Skeletal muscle tissue (tissue), 4 donors: Measurements from ENCODE around the gene RAB17. TPM values are rescaled to one million over a fixed set of nuclear protein-coding genes. Genes with fewer than 3 reads are reported as not detected.

Experiments used
- H3K27ac ChIP-seq: one replicate; pipeline ENCODE4 v1.7.0; 2013; ENCODE audit warnings: mild to moderate bottlenecking, low read depth, low read length, inconsistent platforms
- H3K27me3 ChIP-seq, 3 donors: one replicate each; pipeline ENCODE4 v1.7.0; 2013; ENCODE audit warnings: low read length in 3 of 3; ENCODE audit not compliant: control insufficient read depth in 3 of 3, insufficient read depth in 3 of 3
- H3K36me3 ChIP-seq, 3 donors: one replicate each; pipeline ENCODE4 v1.7.0; 2013; ENCODE audit warnings: low read length in 3 of 3; ENCODE audit not compliant: control insufficient read depth in 3 of 3, insufficient read depth in 3 of 3
- H3K4me1 ChIP-seq, 3 donors: one replicate each; pipeline ENCODE4 v1.7.0; 2013; ENCODE audit warnings: low read length in 3 of 3, mild to moderate bottlenecking in 3 of 3; ENCODE audit not compliant: control insufficient read depth in 3 of 3, insufficient read depth in 3 of 3
- H3K4me3 ChIP-seq, 3 donors: one replicate each; pipeline ENCODE4 v1.7.0; 2013; ENCODE audit warnings: low read length in 3 of 3
- H3K9ac ChIP-seq, 3 donors: one replicate each; pipeline ENCODE4 v1.7.0; 2013; ENCODE audit warnings: low read length in 3 of 3, mild to moderate bottlenecking in 3 of 3, moderate library complexity in 2 of 3, low read depth in 1 of 3
- H3K9me3 ChIP-seq, 3 donors: one replicate each; pipeline ENCODE4 v1.7.0; 2013; ENCODE audit warnings: low read length in 3 of 3; ENCODE audit not compliant: control insufficient read depth in 3 of 3
- total RNA-seq: library from RNA; depleted of rRNA; stranded (reverse); fragments of >200 nt; gene quantifications from one replicate; pipeline ENCODE4 v1.2.3, GENCODE V29; 2014
- donor health status: Osteomylitis.

The RAB17 gene
- total RNA-seq, 1 donor from 2014 or later, result 1.0 TPM

GRCh38 chr2:237540223-237540775 lies 50.2 kb downstream of the RAB17 start:
- peaks cover 8 to 19% (median 17%) of the 10 kb centered on the region in 3 donors for H3K4me1 ChIP-seq
- H3K9me3 ChIP-seq, result no peaks in the 10 kb centered on the region
- H3K4me3 ChIP-seq, result no peak overlapping the region
- H3K27ac ChIP-seq, result no peak overlapping the region
- H3K9ac ChIP-seq, result no peak overlapping the region
- no peaks in the 10 kb centered on the region for H3K36me3 ChIP-seq
- H3K27me3 ChIP-seq, result peaks cover 0 to 2% (median 2%) of the 10 kb centered on the region in 3 donors

GRCh38 chr2:237539681-237540080 lies 50.9 kb downstream of the RAB17 start:
- Histone ChIP-seq H3K9ac (no peak overlapping the region), H3K9me3 (no peaks in the 10 kb centered on the region), H3K27me3 (peaks cover 0 to 2% (median 2%) of the 10 kb centered on the region in 3 donors), H3K4me3 (no peak overlapping the region), H3K27ac (no peak overlapping the region), H3K36me3 (no peaks in the 10 kb centered on the region), H3K4me1 (peaks cover 8 to 19% (median 17%) of the 10 kb centered on the region in 3 donors)

- H3K4me1 ChIP-seq, result peaks cover 8 to 19% (median 17%) of the 10 kb centered on the region in 3 donors
- no peak overlapping the region for H3K27ac ChIP-seq
- no peak overlapping the region for H3K9ac ChIP-seq
- H3K27me3 ChIP-seq, result peaks cover 0 to 2% (median 2%) of the 10 kb centered on the region in 3 donors
- no peaks in the 10 kb centered on the region for H3K9me3 ChIP-seq
- no peak overlapping the region for H3K4me3 ChIP-seq
- H3K36me3 ChIP-seq, result peaks cover 0 to 2% (median 0%) of the 10 kb centered on the region in 3 donors
These were observed 51.6 kb downstream of the RAB17 start for GRCh38 chr2:237538901-237539300.

GRCh38 chr2:237538001-237538720 lies 52.4 kb downstream of the RAB17 start:
- H3K4me1 ChIP-seq, result peaks cover 8 to 19% (median 17%) of the 10 kb centered on the region in 3 donors
- H3K4me3 ChIP-seq, result no peak overlapping the region
- H3K9ac ChIP-seq, result no peak overlapping the region
- H3K27me3 ChIP-seq, result peaks cover 0 to 2% (median 2%) of the 10 kb centered on the region in 3 donors
- peaks cover 0 to 2% (median 0%) of the 10 kb centered on the region in 3 donors for H3K36me3 ChIP-seq
- H3K9me3 ChIP-seq, result no peaks in the 10 kb centered on the region
- H3K27ac ChIP-seq, result no peak overlapping the region

- Histone ChIP-seq H3K27ac (no peak overlapping the region), H3K27me3 (peaks cover 0 to 2% (median 2%) of the 10 kb centered on the region in 3 donors), H3K4me1 (peaks cover 8 to 19% (median 17%) of the 10 kb centered on the region in 3 donors), H3K4me3 (no peak overlapping the region), H3K9me3 (no peaks in the 10 kb centered on the region), H3K9ac (no peak overlapping the region), H3K36me3 (peaks cover 0 to 2% (median 0%) of the 10 kb centered on the region in 3 donors)
These were observed 53.9 kb downstream of the RAB17 start for GRCh38 chr2:237536617-237537016.

GRCh38 chr2:237536083-237536415 lies 54.5 kb downstream of the RAB17 start:
- peaks cover 0 to 2% (median 2%) of the 10 kb centered on the region in 3 donors for H3K27me3 ChIP-seq
- H3K9ac ChIP-seq, result no peak overlapping the region
- peaks cover 0 to 2% (median 0%) of the 10 kb centered on the region in 3 donors for H3K36me3 ChIP-seq
- H3K4me1 ChIP-seq, result peaks cover 8 to 15% (median 14%) of the 10 kb centered on the region in 3 donors
- no peak overlapping the region for H3K27ac ChIP-seq
- no peak overlapping the region for H3K4me3 ChIP-seq
- no peaks in the 10 kb centered on the region for H3K9me3 ChIP-seq

- Histone ChIP-seq H3K4me3 (no peak overlapping the region), H3K9me3 (no peaks in the 10 kb centered on the region), H3K9ac (no peak overlapping the region), H3K27me3 (peaks cover 0 to 2% (median 2%) of the 10 kb centered on the region in 3 donors), H3K36me3 (peaks cover 0 to 2% (median 0%) of the 10 kb centered on the region in 3 donors), H3K4me1 (peaks cover 3 to 10% (median 9%) of the 10 kb centered on the region in 3 donors), H3K27ac (no peak overlapping the region)
These were observed 55.0 kb downstream of the RAB17 start for GRCh38 chr2:237535385-237536082.

GRCh38 chr2:237534380-237534779 lies 56.2 kb downstream of the RAB17 start:
- no peak overlapping the region for H3K4me3 ChIP-seq
- no peaks in the 10 kb centered on the region for H3K9me3 ChIP-seq
- no peaks in the 10 kb centered on the region for H3K4me1 ChIP-seq
- H3K9ac ChIP-seq, result no peak overlapping the region
- H3K27me3 ChIP-seq, result peaks cover 0 to 2% (median 2%) of the 10 kb centered on the region in 3 donors
- H3K27ac ChIP-seq, result no peak overlapping the region
- peaks cover 0 to 2% (median 0%) of the 10 kb centered on the region in 3 donors for H3K36me3 ChIP-seq

- H3K9ac ChIP-seq, result no peak overlapping the region
- peaks cover 0 to 2% (median 2%) of the 10 kb centered on the region in 3 donors for H3K27me3 ChIP-seq
- H3K4me3 ChIP-seq, result no peak overlapping the region
- no peak overlapping the region for H3K27ac ChIP-seq
- H3K9me3 ChIP-seq, result no peaks in the 10 kb centered on the region
- no peaks in the 10 kb centered on the region for H3K4me1 ChIP-seq
- H3K36me3 ChIP-seq, result peaks cover 0 to 2% (median 0%) of the 10 kb centered on the region in 3 donors
These were observed 56.8 kb downstream of the RAB17 start for GRCh38 chr2:237533668-237534161.
